Fibroblast of the aortic adventitia (primary cell): ENCODE data around the gene RTCA. TPM values are rescaled to one million over a fixed set of nuclear protein-coding genes. Genes with fewer than 3 reads are reported as not detected.
"Not testable (repeated sequence)": the region's sequence is repeated elsewhere in the genome, so short reads cannot be mapped to it uniquely, and the experiment has no call there.

Experiments used
- DNase-seq: peaks from one replicate; pipeline ENCODE4 v3.0.0-alpha.2; 2010; ENCODE audit warnings: low read depth
- H3K4me3 ChIP-seq: 2 replicates; pipeline ENCODE4 v1.5.1; 2011; ENCODE audit warnings: low read depth, mild to moderate bottlenecking, control low read depth, low read length, moderate library complexity
- total RNA-seq: library from RNA; depleted of rRNA; stranded (reverse); fragments of >200 nt; gene quantifications from 2 replicates; pipeline ENCODE4 v1.2.3, GENCODE V29; 2012; ENCODE audit warnings: low replicate concordance
- TF ChIP-seq, protein P1 (sequence below): IDR thresholded peaks from 2 replicates; pipeline ENCODE4 v1.5.1; 2011; ENCODE audit warnings: mild to moderate bottlenecking, low read length, control low read depth, inconsistent platforms; ENCODE audit not compliant: insufficient read depth

RTCA gene
- total RNA-seq, 1 donor: 43.2 TPM

- TF ChIP-seq, protein P1, sequence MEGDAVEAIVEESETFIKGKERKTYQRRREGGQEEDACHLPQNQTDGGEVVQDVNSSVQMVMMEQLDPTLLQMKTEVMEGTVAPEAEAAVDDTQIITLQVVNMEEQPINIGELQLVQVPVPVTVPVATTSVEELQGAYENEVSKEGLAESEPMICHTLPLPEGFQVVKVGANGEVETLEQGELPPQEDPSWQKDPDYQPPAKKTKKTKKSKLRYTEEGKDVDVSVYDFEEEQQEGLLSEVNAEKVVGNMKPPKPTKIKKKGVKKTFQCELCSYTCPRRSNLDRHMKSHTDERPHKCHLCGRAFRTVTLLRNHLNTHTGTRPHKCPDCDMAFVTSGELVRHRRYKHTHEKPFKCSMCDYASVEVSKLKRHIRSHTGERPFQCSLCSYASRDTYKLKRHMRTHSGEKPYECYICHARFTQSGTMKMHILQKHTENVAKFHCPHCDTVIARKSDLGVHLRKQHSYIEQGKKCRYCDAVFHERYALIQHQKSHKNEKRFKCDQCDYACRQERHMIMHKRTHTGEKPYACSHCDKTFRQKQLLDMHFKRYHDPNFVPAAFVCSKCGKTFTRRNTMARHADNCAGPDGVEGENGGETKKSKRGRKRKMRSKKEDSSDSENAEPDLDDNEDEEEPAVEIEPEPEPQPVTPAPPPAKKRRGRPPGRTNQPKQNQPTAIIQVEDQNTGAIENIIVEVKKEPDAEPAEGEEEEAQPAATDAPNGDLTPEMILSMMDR: no peak
- no peak overlapping the region for H3K4me3 ChIP-seq
- no peak for DNase-seq
Measured at GRCh38 chr1:100325415-100326324, 59.7 kb downstream of the RTCA start.

DNA sequence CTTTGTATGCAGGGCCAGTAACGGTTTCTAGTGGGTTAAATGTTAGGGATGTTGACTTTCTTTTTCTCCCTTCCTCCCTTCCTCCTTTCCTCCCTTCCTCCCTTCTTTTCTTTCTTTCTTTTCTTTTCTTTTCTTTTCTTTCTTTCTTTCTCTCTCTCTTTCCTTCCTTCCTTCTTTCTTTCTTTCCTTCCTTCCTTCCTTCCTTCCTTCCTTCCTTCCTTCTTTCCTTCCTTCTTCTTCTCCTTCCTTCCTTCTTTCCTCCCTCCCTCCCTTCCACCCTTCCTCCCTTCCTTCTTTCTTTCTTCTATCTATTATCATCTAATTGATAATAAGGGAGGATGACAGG, 60.3 kb downstream of the RTCA start:
- not testable (repeated sequence) for H3K4me3 ChIP-seq, DNase-seq

DNA sequence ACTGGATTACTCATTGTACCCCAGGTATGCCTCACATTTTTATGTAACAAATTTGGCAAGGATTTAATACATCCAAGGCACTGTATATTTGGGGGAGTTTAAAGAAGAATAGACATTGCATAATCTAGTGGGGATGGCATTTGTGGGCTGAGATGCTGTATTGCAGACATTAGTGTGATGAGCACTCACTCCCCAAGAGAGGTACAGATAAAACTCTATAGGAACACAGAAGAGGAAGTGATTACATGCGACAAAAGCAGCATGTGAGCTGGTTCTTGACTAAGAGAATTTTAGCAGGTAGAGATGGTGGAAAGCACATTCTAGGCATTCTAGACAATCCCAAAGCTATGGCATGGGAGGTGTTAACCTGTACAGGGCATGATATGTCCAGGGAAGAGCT, 62.1 kb downstream of the RTCA start:
- H3K4me3 ChIP-seq: no peak overlapping the region
- TF ChIP-seq, protein P1: no peak
- DNase-seq: no peak

DNA sequence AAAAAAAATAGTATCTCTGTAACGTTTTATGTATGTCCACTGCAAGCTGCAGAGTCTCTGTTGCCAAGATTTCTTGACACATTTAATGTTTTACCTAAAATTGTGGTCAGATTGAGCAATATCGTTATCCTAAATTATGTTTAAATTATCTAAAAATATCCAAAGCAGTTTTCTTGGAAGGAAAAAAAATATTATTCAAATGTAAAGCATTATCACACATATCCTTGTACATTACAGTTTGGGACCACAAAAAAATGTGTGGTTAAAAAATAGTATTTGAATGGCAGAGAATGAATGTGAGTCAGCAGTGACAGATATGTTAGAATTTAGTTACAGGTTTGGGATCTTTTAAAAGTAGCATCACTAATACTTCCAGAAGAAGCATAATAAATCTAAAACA, 65.1 kb downstream of the RTCA start:
- DNase-seq: peak; percentile 12
- not testable (repeated sequence) for H3K4me3 ChIP-seq

- no peak overlapping the region for H3K4me3 ChIP-seq
- DNase-seq: no peak
- TF ChIP-seq, protein P1: no peak
Measured at GRCh38 chr1:100332331-100332730, 66.3 kb downstream of the RTCA start.

DNA sequence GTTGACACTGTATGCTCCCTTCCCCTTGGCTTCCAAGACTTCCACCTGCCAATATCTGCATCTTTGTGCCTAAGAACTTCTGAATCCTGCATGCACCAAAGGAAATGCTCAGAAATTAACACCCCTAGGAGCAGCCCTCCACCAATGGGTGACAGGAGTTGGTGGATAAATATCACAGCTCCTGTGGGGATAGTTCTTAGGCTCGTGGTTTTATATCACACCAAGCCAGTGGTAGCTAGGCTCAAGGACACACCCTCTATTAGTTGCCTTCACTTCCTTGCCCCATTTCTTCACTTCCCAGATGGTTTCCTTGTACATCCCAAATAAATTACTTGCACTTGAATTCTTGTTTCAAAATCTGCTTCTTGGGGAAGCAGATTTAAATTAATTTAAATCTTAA, 69.4 kb downstream of the RTCA start:
- no peak for DNase-seq
- no peak overlapping the region for H3K4me3 ChIP-seq
- TF ChIP-seq, protein P1: no peak

DNA sequence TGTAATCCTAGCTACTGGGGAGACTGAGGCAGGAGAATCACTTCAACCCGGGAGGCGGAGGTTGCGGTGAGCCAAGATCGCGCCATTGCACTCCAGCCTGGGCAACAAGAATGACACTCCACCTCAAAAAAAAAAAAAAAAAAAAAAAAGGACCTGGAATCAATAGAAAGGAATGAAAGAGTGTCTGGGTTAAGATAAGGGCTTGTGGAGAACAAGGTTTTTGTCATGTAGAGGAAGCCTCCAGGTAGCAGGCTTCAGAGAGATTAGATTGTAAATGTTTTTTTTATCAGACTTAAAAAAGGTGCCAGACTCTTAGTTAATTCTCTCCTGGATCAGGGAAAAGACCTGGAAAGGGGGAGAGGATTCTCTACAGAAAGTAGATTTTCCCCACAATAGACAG, 71.9 kb downstream of the RTCA start:
- not testable (repeated sequence) for H3K4me3 ChIP-seq, DNase-seq

GRCh38 chr1:100339735-100340134, 73.7 kb downstream of the RTCA start:
- H3K4me3 ChIP-seq, DNase-seq: not testable (repeated sequence)

DNA sequence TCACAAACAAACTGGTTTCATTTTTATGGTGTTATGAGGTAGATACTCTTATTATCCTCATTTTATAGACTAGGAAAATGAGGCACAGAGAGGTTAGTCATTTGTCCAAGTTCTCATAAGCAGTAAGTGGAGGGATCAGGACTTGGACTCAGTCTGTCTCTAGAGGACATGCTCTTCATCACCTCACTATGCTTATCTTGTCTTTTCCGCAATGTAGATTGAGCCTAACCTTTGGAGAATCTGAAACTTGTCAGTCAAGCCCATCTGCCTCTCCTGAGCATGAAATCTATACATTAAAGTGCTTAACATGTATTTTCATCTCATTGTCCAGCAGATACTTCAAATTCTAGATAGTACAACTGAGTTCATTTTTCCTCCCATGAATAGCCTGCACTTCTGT, 74.5 kb downstream of the RTCA start:
- TF ChIP-seq, protein P1: no peak
- DNase-seq: no peak
- no peak overlapping the region for H3K4me3 ChIP-seq
